GM19324 (cell line): Measurements from ENCODE around the gene MPL.

Experiments
- ATAC-seq: cut with Tn5 transposase; IDR thresholded peaks from one replicate; pipeline ENCODE4 v1.9.1; 2021; ENCODE audit warnings: mild to moderate bottlenecking, moderate library complexity; ENCODE audit not compliant: unreplicated experiment, low FRiP score

Gene MPL

DNA sequence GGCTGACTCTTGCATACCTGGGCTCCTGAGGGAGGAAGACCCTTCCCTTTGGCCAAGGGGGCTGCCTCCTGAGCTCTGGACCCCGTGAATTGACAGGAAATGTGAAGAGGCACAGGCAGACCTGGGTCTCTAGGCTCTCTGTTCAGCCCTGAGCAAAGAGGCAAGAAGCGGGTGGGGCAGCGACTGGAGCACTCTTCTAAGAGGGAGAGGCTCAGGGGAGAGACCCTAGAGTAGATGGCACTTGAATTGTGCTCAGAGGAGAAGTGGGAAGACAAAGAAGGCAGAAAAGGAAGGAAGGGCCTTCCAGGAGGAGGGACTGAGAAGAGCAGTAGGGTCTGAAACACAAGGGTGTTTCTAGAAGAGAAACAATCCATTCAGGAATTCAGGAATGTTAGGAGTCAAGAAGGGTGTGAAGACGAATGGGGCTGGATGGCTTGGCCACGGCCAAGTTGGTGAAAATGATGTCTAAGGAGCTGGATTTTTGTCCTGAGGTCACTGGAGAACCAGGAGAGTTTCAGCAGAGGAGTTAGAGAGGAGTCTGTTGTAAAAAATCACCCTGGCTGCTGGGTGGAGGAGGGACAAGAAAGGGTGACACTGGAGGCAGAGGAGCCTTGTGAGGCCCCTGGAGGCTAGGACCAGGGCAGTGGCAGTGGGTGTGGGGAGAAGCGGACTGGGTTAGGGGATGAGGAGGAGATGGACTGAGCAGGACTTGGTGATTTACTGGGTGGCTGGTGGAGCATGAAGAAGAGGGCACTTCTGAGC lies 31.5 kb upstream of the MPL start:
- no peak for ATAC-seq

DNA sequence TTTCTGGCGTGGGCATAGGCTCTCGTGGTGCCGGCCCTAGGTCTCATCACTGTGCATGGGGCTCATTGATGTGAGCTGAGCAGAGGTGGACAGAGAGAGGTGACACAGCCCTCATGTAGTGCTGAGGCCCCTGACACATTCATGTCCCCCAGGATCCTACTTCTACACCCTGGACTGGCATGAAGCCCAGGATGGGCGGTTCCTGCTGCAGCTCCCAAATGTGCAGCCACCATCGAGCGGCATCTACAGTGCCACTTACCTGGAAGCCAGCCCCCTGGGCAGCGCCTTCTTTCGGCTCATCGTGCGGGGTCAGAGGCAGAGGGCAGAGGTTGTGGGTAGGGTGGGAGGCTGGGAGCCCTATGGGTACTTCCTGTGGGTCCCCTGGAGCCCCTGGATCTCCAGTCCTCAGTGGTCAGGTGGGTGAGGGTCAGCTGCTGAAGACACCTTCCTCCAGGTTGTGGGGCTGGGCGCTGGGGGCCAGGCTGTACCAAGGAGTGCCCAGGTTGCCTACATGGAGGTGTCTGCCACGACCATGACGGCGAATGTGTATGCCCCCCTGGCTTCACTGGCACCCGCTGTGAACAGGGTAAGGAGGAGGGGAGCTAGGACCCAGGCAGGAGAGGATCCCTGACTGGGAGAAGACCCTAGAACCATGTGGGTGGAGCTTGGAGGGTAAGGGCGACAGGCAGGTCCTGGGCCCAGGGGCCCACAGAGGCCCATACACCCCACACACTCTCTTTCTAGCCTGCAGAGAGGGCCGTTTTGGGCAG lies 30.7 kb upstream of the MPL start:
- ATAC-seq: no peak

DNA sequence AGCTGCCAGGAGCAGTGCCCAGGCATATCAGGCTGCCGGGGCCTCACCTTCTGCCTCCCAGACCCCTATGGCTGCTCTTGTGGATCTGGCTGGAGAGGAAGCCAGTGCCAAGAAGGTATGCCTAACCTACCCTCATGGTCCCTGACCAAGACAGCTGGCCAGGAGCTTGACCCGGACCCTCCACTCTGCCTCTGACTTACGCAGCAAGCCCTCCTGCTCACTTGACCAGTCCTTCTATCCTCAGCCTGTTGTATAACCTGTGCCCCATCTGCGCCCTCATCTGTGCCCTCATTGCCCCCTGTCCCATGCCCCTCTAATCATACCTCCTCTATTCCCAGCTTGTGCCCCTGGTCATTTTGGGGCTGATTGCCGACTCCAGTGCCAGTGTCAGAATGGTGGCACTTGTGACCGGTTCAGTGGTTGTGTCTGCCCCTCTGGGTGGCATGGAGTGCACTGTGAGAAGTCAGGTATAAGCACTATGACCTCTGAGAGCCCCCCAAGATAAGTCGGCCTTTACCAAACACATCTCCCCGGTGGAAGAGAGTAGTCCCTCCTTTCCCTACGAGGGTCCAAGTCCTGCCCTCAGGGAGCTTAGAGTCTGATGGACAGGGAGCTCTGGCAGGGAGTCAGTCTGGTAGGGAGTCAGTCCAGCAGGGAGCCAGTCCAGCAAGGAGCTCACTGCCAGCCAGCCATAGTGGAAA lies 30.0 kb upstream of the MPL start:
- no peak for ATAC-seq

GRCh38 chr1:43308635-43309404 lies 28.8 kb upstream of the MPL start:
- no peak for ATAC-seq

DNA sequence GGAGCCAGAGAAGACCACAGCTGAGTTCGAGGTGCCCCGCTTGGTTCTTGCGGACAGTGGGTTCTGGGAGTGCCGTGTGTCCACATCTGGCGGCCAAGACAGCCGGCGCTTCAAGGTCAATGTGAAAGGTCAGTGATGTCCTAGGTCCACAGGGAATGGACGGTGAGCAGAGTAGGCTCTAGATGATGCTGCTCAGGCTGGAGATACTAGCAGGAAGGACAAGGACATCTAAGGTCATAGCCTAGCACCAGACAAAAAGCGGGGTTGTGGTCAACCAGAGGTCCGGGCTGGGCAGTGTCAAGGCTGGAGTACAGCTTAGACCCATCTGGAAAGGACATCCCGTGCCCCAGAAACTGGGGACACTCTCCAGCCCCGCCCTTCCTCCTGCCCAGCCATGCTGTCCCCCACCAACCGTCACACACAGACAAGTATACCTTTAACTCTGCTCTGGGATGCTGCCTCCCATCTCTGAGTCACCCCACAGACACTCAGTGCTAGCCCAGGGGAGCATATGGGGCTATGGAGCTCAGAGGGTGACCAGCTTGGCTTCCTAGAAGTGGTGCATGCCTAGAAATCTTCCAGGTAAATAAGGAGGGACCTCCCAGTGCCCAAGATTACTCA lies 28.1 kb upstream of the MPL start:
- ATAC-seq: no peak

DNA sequence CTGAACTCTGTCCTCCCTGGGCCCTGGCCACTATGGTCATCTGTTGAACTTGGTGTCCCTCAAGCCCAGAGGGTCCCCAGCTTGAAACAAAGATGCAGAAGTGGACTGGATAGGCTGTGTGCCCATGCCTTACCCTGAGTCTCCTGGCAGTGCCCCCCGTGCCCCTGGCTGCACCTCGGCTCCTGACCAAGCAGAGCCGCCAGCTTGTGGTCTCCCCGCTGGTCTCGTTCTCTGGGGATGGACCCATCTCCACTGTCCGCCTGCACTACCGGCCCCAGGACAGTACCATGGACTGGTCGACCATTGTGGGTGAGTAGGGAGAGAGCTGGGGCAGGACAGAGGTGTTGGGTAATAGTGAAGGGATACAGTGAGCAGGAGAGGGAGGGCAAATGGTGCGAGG lies 26.1 kb upstream of the MPL start:
- ATAC-seq: no peak

GRCh38 chr1:43312212-43312623 lies 25.4 kb upstream of the MPL start:
- ATAC-seq: no peak

DNA sequence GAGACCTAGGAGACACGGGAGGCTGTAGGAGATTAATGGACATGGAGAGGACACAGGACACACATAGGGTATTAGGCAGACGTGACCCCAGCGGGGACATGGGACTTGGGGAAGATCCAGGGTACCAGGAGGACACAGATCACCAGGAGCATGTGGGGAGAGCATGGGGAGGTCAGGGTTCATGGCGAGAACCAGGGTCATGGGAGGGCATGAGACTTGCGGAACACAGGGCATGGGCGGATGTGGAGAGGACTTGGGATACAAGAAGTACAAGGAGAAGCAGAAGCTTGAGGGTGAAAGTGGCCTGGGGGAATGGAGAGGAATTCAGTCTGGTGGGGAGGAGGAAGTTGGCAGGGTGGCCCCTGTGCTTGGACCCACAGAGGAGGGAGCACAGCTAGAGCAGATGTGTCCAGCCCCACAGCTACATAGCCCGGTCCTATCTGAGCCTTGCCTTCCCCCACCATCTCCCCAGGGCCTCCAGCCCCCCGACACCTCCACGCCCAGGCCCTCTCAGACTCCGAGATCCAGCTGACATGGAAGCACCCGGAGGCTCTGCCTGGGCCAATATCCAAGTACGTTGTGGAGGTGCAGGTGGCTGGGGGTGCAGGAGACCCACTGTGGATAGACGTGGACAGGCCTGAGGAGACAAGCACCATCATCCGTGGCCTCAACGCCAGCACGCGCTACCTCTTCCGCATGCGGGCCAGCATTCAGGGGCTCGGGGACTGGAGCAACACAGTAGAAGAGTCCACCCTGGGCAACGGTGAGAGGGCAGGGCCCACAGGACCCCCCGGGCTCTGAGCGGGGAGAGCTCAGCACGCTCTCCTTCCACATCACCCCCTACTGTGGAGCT lies 24.7 kb upstream of the MPL start:
- ATAC-seq: no peak

- ATAC-seq: no peak
Measured at GRCh38 chr1:43313771-43314170, 23.8 kb upstream of the MPL start.

- no peak for ATAC-seq
Measured at GRCh38 chr1:43314233-43314632, 23.4 kb upstream of the MPL start.

DNA sequence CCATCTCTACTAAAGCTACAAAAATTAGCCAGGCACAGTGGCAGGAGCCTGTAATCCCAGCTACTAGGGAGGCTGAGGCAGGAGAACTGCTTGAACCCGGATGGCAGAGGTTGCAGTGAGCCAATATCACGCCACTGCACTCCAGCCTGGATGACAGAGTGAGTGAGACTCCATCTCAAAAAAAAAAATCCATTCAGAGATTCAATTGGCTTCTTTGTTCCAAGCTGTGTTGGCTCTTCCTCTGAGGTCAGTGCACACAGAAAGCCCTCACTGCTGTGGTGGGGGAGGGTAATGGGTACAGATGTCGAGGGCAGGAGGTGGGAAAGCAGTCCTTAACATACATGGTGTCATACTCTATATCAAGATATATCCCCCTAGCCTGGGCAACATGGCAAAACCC lies 22.1 kb upstream of the MPL start:
- ATAC-seq: no peak

DNA sequence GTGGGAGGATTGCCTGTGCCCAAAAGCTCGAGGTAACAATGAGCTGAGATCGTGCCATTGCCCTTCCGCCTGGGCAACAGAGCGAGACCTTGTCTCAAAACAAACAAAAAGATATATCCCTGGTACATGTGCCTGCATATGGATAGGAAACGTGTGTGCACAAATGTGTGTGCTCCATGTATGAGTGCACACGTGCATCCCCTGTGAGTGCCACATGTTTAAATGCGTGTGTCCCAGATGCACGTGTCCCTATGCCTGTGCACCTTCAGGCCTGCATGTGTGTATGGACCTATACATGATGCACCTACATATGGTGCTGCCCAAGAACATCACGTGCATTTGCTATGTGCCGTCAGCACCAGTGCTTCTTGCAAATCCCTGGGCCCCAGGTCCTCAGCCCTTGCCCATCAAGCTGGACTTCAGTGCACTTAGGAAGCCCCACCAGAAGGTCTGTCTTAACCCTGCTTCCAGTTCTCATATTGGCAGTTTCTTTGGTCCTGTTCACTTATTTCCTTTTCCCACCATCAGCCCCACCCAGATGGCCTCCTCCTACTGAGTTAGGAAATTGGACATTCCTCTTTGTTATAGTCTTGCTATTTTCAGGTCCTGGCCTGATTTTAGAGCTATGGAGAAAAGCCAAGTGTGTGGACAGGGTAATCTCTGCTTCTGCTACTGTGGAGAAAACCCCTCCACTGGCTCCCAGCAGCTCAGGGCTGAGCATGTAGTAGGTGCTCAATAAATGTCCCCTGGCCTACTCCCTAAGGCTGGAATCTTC lies 21.5 kb upstream of the MPL start:
- ATAC-seq: no peak

GRCh38 chr1:43316738-43317520 lies 20.7 kb upstream of the MPL start:
- no peak for ATAC-seq

DNA sequence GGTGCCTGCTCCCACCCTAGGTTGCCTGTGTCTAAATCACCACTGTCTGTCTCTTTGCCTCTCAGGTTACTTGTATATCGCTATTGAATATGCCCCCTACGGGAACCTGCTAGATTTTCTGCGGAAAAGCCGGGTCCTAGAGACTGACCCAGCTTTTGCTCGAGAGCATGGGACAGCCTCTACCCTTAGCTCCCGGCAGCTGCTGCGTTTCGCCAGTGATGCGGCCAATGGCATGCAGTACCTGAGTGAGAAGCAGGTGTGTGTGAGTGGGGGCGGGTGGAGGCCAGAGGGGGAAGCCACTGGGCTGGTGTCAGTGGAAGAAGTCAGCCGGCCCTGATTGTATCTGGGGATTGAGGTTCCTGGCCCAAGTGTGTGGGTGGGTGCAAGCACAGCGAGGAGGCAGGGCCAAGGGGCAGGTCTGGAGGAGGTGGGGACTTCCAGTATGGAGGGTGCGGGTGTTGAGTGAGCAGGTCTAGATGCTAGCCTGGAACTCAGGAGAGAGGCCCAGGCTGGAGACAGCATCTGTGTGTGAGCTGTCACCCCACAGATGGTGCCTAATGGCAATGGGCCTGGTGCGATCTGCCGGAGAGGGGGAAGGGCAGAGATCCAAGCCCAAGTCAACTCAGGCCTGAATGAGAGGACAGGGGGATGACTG lies 19.7 kb upstream of the MPL start:
- ATAC-seq: no peak

- no peak for ATAC-seq
Measured at GRCh38 chr1:43318831-43319230, 18.8 kb upstream of the MPL start.

GRCh38 chr1:43319288-43319687 lies 18.3 kb upstream of the MPL start:
- no peak for ATAC-seq

DNA sequence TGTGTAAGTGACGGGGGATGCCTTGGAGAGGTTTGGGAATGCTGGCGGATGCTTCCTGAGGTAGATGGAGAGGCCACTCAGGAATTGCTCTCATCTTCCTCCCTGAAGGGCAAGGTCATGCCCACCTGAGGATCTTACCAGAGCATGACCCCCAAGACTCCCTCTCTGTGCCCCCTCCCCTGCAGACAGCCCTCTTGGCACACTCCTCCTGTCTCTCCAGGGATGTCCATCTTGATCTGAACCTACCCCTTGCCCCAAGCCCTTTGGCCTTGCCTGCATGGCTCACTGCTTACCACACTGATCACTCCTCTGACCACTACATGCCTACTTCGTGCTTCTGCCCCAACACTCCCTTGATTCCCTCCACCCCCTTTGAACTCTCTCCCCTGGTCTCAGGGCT lies 17.9 kb upstream of the MPL start:
- no peak for ATAC-seq
